KOPT-K1 (cell line): Measurements from ENCODE around the gene ZNF207.

ENCODE experiments used
- H3K27ac ChIP-seq: fragments of 200-600 bp; sonication (generic); 2 replicates; pipeline ENCODE4 v1.5.1; 2016; ENCODE audit warnings: antibody characterized with exemption, mild to moderate bottlenecking, low read depth, low read length; ENCODE audit not compliant: poor library complexity, severe bottlenecking
- H3K36me3 ChIP-seq: fragments of 200-600 bp; sonication (generic); 2 replicates; pipeline ENCODE4 v1.5.1; 2017; ENCODE audit warnings: antibody characterized with exemption, mild to moderate bottlenecking, low read length, moderate library complexity; ENCODE audit not compliant: insufficient read depth
- H3K9me3 ChIP-seq: fragments of 200-600 bp; sonication (generic); 2 replicates; pipeline ENCODE4 v1.5.1; 2017; ENCODE audit warnings: antibody characterized with exemption, low read length, mild to moderate bottlenecking; ENCODE audit not compliant: insufficient read depth, poor library complexity, severe bottlenecking

The ZNF207 gene

GRCh38 chr17:32323046-32323445 lies 26.9 kb upstream of the ZNF207 start:
- Histone ChIP-seq H3K9me3 (no peaks in the 10 kb centered on the region), H3K27ac (no peak overlapping the region), H3K36me3 (no peaks in the 10 kb centered on the region; the same call in 1 of the 2 replicates)

- H3K27ac ChIP-seq, result no peak overlapping the region
These were observed 26.0 kb upstream of the ZNF207 start for GRCh38 chr17:32323811-32324491.

GRCh38 chr17:32327911-32328310 lies 22.0 kb upstream of the ZNF207 start:
- H3K27ac ChIP-seq, result no peak overlapping the region
- no peaks in the 10 kb centered on the region for H3K9me3 ChIP-seq
- H3K36me3 ChIP-seq, result peaks cover 9% of the 10 kb centered on the region

More at GRCh38 chr17:32323811-32324491, 26.0 kb upstream of the ZNF207 start:
- Histone ChIP-seq H3K9me3 (no peaks in the 10 kb centered on the region), H3K36me3 (no peaks in the 10 kb centered on the region; the same call in 1 of the 2 replicates)

- H3K27ac ChIP-seq, result peak overlapping the region; percentile 50
These were observed 19.8 kb upstream of the ZNF207 start for GRCh38 chr17:32330147-32330546.

GRCh38 chr17:32331243-32332040 lies 18.5 kb upstream of the ZNF207 start:
- peak overlapping the region; percentile 50 for H3K27ac ChIP-seq
- H3K36me3 ChIP-seq, result peaks cover 44% of the 10 kb centered on the region

More at GRCh38 chr17:32330147-32330546, 19.8 kb upstream of the ZNF207 start:
- Histone ChIP-seq H3K9me3 (no peaks in the 10 kb centered on the region), H3K36me3 (peaks cover 31% of the 10 kb centered on the region)

GRCh38 chr17:32333187-32333586 lies 16.8 kb upstream of the ZNF207 start:
- no peak overlapping the region for H3K27ac ChIP-seq
- no peaks in the 10 kb centered on the region for H3K9me3 ChIP-seq
- peaks cover 61% of the 10 kb centered on the region for H3K36me3 ChIP-seq

More at GRCh38 chr17:32331243-32332040, 18.5 kb upstream of the ZNF207 start:
- no peaks in the 10 kb centered on the region for H3K9me3 ChIP-seq

GRCh38 chr17:32335046-32335445 lies 14.9 kb upstream of the ZNF207 start:
- Histone ChIP-seq H3K9me3 (no peaks in the 10 kb centered on the region), H3K27ac (no peak overlapping the region), H3K36me3 (peaks cover 71% of the 10 kb centered on the region)

- Histone ChIP-seq H3K36me3 (peaks cover 68% of the 10 kb centered on the region), H3K27ac (no peak overlapping the region), H3K9me3 (no peaks in the 10 kb centered on the region)
These were observed 14.3 kb upstream of the ZNF207 start for GRCh38 chr17:32335687-32336086.

GRCh38 chr17:32341141-32341856 lies 8.7 kb upstream of the ZNF207 start:
- Histone ChIP-seq H3K36me3 (peaks cover 29% of the 10 kb centered on the region), H3K27ac (peak overlapping the region; percentile 81), H3K9me3 (no peaks in the 10 kb centered on the region)

- peak within 1 kb of the TSS; percentile 81 for H3K27ac ChIP-seq
- peaks cover 22% of the 10 kb centered on the region for H3K36me3 ChIP-seq
- no peaks in the 10 kb centered on the region for H3K9me3 ChIP-seq
These were observed 7.9 kb upstream of the ZNF207 start, which contains the start of gene C17orf75 for GRCh38 chr17:32341857-32342602. Gene C17orf75, minus strand, starts transcription at chr17:32342173. Its CDS starts 34 bp downstream, at chr17:32342139.

- no peaks in the 10 kb centered on the region for H3K9me3 ChIP-seq
- peaks cover 14% of the 10 kb centered on the region for H3K36me3 ChIP-seq
- peak overlapping the region; percentile 81 for H3K27ac ChIP-seq
These were observed 7.2 kb upstream of the ZNF207 start for GRCh38 chr17:32342603-32343325.

GRCh38 chr17:32345951-32346600 lies 3.9 kb upstream of the ZNF207 start:
- Histone ChIP-seq H3K27ac (no peak overlapping the region), H3K36me3 (no peaks in the 10 kb centered on the region), H3K9me3 (no peaks in the 10 kb centered on the region)

- peaks cover 23% of the 10 kb centered on the region for H3K36me3 ChIP-seq
- H3K27ac ChIP-seq, result no peak overlapping the region
These were observed 1.5 kb upstream of the ZNF207 start for GRCh38 chr17:32348483-32348800.

GRCh38 chr17:32349503-32349853 lies 479 bp upstream of the ZNF207 start:
- Histone ChIP-seq H3K9me3 (no peaks in the 10 kb centered on the region), H3K36me3 (peaks cover 32% of the 10 kb centered on the region), H3K27ac (peak overlapping the region; percentile 93)

More at GRCh38 chr17:32348483-32348800, 1.5 kb upstream of the ZNF207 start:
- H3K9me3 ChIP-seq, result no peaks in the 10 kb centered on the region
